GM18499 (cell line): Measurements from ENCODE around the gene SUMF1.
A peak's percentile ranks its signal among the peaks of the same experiment; 100 is the strongest.

ENCODE experiments used
- ATAC-seq: cut with Tn5 transposase; IDR thresholded peaks from one replicate; pipeline ENCODE4 v1.9.1; 2021; ENCODE audit warnings: moderate number of reproducible peaks; ENCODE audit not compliant: insufficient read depth, unreplicated experiment

The SUMF1 gene

DNA sequence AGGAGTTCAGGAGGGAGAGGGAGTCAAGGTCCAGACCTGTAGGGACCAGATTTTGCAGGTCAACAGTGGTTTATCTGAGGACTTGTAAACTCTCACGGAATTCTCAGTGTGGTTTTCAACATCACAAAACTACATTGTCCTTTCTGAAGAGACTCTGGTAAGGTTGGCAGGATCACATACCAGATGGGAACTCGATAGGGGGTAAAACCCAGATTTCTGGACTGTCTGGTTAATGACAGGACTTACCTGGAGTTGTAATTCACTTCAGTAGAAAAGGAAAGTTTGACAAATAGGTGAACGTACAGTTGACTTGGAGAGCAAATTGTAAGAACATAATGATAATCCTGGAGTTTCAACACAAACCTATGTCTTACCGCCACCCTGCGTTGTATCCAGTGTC, 31.4 kb upstream of the SUMF1 start:
- no peak for ATAC-seq

DNA sequence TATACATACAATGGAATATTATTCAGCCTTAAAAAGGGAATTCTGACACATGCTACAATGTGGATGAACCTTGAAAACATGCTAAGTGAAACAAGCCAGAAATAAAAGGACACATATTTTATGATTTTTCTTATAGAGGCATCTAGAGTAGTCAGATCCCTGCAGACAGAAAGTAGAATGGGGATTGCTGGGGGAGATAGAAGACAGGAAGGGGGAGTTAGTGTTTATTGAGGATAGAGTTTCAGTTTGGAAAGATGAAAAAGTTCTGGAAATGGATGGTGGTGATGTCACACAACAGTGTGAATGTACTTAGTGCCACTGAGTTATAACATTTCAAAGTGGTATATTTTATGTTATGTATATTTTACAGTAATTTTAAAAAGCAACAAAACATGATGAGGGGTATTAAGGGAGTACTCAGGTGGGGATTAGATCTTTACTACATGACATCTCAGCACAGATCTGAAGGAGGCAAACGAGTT, 30.8 kb upstream of the SUMF1 start:
- no peak for ATAC-seq

DNA sequence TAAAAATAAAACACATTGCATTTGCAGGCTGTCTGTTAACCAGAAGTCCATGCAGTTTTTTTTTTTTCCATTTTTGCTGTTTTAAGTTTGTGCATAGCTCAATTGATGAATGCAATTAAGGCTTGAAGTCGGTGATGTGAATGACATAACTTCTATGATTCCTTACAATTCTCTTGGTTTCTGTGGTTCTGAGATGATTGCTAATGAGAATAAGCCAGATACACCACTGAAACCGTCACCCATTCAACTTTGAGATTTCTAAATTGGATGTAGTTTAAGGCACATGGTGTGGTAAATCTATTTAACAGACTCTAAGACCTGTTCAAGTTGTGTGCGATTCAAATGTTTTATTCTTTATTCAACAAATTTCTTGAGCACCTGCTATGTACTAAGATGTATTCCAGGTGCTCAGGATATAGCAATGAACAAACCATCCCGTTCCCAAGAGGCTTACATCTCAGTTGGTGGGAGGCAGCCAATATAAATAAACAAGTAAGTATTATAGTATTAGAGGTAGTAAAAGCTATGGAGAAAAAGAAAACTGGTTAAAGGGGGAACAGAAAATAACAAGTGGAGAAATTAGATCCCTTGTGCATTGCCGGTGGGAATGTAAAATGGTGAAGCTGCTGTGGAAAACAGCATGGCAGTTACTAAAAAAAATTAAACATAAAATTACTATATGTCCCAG, 30.1 kb upstream of the SUMF1 start:
- no peak for ATAC-seq

GRCh38 chr3:4496087-4496452, 29.0 kb upstream of the SUMF1 start:
- ATAC-seq, result no peak

- ATAC-seq, result no peak
These were observed 28.4 kb upstream of the SUMF1 start for GRCh38 chr3:4495294-4496086.

- ATAC-seq, result peak; percentile 26
These were observed 27.8 kb upstream of the SUMF1 start for GRCh38 chr3:4494895-4495264.

- ATAC-seq, result no peak
These were observed 27.1 kb upstream of the SUMF1 start for GRCh38 chr3:4493941-4494894.

- ATAC-seq, result peak; percentile 84
These were observed 26.2 kb upstream of the SUMF1 start, which contains the start of gene ITPR1 for GRCh38 chr3:4493014-4493940. Gene ITPR1, plus strand, starts transcription at chr3:4493348. Its CDS starts 23,144 bp downstream, at chr3:4516492.

- ATAC-seq, result no peak
These were observed 25.3 kb upstream of the SUMF1 start for GRCh38 chr3:4492208-4493013.

- no peak for ATAC-seq
These were observed 24.8 kb upstream of the SUMF1 start for GRCh38 chr3:4491855-4492207.

DNA sequence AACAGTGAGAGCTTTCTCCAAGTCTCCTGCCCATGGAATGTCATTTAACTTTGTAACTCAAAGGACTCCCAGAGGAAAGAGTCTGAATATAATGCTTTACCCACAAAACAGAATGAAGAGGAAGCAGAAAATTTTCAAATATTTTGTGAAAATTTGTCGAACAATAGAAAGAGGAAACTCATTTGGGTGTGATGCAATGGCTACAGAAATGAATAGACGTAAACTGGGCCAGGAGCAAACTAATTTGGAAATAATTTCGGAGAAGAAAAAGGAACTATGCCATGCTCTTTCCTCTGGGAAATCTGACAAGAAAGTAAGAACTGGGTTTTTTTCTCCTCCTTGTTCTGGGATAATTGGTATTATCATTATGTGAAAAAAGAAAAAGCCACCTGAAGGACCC, 11.2 kb upstream of the SUMF1 start:
- ATAC-seq, result no peak

DNA sequence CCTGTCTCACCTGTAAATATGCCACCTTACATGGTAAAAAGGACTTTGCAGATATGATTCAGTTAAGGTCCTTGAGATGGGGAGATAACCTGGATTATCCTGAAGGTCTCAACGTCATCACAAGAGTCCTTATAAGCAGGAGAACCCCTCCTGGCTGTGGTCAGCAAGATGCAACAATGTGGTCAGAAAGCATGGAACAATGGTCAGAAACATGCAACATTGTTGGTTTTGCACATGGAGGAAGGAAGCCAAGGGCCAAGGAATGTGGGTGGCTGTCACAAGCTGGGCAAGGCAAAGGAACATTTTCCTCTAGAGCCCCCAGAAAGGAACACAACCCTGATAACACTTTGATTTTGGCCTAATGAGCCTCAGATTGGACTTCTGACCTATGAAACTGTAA, 9.4 kb upstream of the SUMF1 start:
- no peak for ATAC-seq

- no peak for ATAC-seq
These were observed 8.7 kb upstream of the SUMF1 start for GRCh38 chr3:4475804-4476203.

- peak; percentile 48 for ATAC-seq
These were observed 7.8 kb upstream of the SUMF1 start for GRCh38 chr3:4474683-4475490.

DNA sequence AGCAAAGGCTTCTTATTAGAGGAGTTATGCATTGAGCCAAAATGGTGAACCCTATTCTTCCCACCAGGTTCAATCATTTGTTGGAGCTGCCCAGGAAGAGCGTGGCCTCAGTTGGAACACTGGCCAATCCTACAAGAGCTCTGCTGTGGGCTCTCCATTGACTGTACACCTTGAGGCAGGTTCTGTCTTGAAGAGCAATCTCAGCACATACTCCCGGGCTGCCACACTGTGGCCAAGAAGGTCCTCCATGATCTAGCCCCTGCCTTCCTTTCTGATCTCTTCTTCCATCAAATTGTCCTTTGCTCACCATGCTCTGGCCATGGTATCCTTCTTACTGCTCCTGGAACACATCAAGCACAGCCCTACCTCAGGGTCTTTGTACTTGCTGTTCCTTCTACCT, 5.7 kb upstream of the SUMF1 start:
- ATAC-seq, result no peak

GRCh38 chr3:4472312-4472711, 5.2 kb upstream of the SUMF1 start:
- no peak for ATAC-seq

- no peak for ATAC-seq
These were observed 4.8 kb upstream of the SUMF1 start for GRCh38 chr3:4471907-4472306.

GRCh38 chr3:4467522-4467867, 426 bp upstream of the SUMF1 start:
- ATAC-seq, result no peak
